NCI-H510A (cell line): ENCODE data around the gene KPNA2.
"Not testable (repeated sequence)": the region's sequence is repeated elsewhere in the genome, so short reads cannot be mapped to it uniquely, and the experiment has no call there.

Source experiments
- DNase-seq: peaks from one replicate; lab custom pipeline; 2025; lab: John Stamatoyannopoulos, UW

Gene KPNA2

DNA sequence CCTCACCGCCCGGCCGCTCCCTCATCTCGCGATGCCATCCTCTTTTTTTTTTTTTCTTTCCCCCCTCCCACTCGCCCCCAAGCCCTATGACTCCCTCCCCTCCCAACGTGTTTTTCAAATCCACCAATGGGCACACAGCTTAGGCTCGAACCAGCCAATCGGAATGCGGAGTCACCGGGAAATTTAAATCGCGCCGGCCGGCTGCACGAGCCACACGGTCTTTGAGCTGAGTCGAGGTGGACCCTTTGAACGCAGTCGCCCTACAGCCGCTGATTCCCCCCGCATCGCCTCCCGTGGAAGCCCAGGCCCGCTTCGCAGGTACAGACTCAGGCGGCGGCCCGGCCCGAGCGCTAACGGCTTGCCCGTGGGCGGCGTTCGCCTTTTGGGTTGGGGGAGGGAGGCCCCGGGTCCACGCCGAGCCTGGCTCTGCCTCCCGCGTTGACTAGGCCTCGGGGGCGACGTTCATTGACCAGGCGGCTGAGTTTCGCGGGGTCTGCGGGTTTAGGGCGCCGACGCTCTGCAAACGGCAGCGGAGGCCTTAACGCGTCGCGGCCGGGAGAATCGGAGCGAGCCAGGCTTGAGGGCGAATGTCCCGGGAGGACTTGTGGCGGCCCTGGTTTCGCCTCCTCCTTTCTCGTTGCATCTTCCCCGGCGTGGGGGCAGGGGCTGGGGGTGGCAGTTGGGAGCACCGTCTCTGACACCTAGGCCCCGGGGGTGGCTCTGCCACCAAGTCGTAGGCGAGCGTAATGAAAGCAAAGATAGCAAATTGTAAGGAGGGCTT, at the start of gene KPNA2:
KPNA2 (plus strand) TSS at position 213 of the 781 bp plus-strand sequence. CDS start 1,398 bp downstream, outside the sequence.
- peak; percentile 100 for DNase-seq

DNA sequence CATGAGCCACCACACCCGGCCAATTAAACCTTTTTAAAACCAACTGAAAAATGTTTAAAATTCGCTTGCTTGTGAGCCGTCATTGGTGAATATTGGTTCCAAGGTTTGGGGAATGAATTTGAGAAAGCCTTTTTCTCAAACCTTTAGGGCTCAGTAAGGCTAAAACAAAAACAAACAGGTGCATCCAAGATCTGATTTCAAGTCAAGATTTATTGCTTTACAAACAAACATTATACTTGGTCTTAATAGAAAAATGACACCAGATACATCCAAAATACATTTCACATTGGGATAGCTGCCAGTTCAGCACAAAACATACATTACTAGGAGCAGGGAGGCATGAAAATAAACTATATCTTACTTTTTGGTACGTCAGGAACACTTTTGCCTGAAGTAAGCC, 44.6 kb upstream of the KPNA2 start:
- DNase-seq: no peak

DNA sequence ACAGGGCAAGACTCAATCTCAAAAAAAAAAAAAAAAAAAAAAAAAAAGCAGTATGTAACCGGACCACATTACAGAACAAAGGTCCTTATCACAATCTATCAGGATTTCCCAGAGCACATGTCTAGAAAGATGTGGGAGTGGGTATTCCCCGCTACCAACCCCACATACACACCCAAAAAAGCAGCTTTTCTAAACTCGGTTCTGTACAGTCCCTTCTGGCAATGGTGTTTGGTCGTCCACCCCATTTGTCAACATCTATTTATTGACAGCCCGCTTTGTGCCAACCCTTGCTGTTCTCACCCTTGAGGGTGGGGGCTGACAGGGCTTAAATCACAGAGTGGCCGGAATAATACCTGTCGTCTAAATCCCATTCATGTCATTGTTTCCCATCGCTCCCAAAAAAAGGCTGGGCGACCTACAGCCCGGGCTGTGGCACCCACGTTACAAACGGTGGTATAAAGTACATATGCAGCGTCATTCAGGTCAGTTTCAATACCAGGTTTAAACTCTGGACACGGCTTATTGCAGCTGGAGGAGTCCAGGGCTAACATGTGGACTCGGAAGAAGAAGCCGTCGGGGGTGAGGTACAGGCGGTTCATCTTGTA, 42.9 kb upstream of the KPNA2 start:
- no peak for DNase-seq

DNA sequence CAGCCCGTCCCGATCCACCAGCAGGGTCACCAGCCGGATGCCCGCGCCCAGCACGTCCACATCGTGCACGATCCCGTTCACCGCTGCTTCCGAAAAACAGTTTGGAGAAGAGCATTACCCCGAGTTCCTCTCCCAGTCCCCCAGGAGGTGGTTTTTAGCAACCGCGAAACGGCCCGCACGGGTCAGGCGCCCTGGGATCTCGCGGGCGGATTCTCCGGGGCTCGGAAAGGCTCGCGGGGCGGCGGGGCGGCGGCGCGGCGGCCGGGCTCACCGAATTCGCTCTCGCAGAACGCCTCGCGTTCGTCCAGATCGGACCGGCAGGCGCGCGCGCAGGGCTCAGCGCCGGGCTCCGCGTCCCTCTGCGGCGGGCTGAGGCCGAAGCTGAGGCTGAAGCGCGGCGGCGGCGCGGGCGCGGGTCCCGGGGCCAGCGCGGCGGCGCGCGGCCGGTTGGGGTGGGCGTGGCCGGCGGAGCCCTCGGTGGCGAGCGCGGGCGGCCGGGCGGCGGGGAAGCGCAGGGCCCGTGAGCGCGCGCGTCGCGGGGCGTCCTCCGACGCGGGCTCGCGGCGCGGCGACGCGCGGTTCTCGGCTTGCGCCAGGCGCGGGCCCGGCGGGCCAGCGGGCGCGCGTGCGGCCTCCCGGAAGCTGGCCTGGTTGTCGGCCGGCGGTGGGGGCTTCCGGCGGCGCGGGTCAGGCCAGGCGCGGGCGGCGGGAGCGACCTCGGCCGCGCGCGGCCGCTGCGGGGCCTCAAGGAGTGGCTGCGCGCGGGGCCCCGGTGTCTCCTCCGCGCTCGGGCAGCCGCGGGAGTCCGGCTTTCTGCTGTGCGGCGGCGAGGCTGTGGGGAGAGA, 42.2 kb upstream of the KPNA2 start:
- DNase-seq: peak; percentile 87

- no peak for DNase-seq
These were observed 41.6 kb upstream of the KPNA2 start for GRCh38 chr17:67993998-67994361.

GRCh38 chr17:67994817-67995569, 40.5 kb upstream of the KPNA2 start:
- DNase-seq: no peak

- DNase-seq: no peak
These were observed 39.8 kb upstream of the KPNA2 start for GRCh38 chr17:67995570-67996263.

GRCh38 chr17:67996301-67997171, 39.0 kb upstream of the KPNA2 start, which contains the start of gene C17orf58:
Gene C17orf58, minus strand, starts transcription at chr17:67996469. Its CDS starts 271 bp downstream, at chr17:67996198.
- DNase-seq: not testable (repeated sequence)

DNA sequence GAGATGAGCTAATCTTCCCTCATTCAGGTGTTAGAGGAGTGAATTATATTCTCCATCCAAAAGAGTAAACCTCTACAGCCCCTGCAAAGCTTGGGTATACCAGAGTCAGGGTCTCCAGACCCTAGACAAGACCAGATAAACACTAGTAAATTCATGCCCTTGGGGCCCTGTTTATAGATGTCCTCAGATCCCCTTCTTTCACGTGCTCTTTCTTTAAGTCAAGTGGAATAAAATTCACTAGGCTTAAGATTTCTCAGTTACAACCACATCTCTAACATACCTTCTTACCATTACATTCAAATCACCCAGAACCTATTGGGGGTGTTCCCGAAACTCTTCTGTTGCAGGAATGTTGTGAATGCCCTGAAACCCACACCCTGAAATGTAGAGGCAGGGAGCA, 37.1 kb upstream of the KPNA2 start:
- no peak for DNase-seq

GRCh38 chr17:67999291-67999911, 36.1 kb upstream of the KPNA2 start:
- DNase-seq: no peak

- no peak for DNase-seq
These were observed 31.3 kb upstream of the KPNA2 start for GRCh38 chr17:68004201-68004600.

DNA sequence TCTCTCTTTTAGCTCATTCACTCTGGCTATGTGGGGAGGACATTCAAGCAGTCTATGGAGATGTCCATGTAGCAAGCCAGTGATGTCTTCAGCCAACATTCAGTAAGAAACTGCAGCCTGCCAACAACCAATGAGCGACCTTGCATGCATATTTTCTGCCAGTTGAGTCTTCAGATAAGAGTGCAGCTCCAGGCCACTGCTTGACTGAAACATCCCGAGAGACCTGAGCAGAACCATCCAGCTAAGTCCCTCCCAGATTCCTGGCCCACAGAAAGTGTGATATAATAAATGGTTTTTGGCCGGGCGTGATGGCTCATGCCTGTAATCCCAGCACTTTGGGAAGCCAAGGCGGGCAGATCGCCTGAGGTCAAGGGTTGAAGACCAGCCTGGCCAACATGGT, 28.7 kb upstream of the KPNA2 start:
- DNase-seq: no peak

DNA sequence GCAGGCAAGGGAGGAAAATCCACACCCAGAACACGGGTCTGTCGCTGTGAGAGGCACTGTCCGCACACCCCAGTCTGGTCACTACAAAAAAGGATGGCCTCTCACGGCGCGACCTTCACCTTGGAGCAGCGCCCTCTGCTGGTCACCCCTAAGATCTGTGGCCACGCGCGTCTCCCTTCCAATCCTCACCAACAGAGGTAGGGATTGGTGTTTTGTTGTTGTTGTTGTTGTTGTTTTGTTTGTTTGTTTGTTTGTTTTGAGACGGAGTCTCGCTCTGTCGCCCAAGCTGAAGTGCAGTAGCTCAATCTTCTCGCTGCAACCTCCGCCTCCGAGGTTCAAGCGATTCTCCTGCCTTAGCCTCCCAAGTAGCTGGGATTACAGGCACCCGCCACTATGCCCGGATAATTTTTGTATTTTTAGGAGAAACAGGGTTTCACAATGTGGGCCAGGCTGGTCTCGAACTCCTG, 24.3 kb upstream of the KPNA2 start:
- DNase-seq: no peak

DNA sequence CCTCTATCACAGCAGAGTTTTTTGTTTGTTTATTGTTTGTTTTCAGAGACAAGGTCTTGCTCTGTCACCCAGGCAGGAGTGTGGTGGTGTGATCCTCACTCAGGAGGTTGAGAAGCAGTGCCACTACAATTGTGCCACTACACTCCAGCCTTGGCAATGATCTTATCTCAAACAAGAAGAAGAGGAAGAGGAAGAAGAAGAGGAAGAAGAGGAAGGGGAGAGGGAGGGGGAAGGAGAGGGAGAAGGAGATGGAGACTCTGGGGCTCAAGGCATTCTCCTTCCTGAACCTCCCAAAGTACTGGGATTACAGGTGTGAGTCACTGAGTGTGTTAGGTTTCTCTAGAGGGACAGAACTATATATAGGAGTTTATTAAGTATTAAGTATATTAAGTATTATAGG, 22.1 kb upstream of the KPNA2 start:
- no peak for DNase-seq

GRCh38 chr17:68015081-68015723, 20.3 kb upstream of the KPNA2 start:
- no peak for DNase-seq

- no peak for DNase-seq
These were observed 18.7 kb upstream of the KPNA2 start for GRCh38 chr17:68016838-68017237.

GRCh38 chr17:68018493-68018892, 17.0 kb upstream of the KPNA2 start:
- not testable (repeated sequence) for DNase-seq

- DNase-seq: no peak
These were observed 16.2 kb upstream of the KPNA2 start for GRCh38 chr17:68019336-68019674.

DNA sequence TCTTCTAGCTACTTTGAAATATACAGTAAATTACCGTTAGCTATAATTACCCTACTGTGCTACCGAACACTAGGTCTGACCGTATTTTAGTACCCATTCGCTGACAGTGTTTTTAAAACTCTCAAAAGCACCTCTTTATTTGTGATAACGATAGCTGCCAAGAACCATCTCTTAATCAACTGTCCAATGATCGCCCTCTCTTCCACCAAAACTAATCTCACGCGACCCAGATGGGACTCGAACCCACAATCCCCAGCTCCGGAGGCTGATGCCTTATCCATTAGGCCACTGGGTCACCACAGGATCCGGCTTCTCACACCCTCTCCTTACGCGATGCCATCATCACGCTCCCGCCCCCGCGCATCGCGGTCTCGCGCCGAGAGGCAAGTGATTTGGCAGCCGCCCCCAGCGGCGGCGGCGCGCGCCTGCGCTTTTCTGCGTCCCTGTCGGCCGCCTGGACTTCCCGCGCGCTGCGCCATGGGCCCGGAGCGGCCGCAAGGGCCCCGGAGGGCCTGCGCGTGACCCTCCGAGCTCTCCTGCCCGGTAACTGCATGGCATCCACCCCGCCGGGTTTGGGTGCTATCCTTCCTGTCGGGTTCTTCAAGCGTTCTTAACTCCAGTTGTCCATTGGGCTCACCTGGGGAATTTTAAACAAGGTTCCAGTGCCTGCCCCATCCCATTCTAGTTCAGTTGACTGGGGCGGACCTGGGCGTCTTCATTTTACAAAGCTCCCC, 15.7 kb upstream of the KPNA2 start:
- peak; percentile 84 for DNase-seq
